ENCODE data around the gene SAMHD1.
"Not testable (repeated sequence)": the region's sequence is repeated elsewhere in the genome, so short reads cannot be mapped to it uniquely, and the experiment has no call there.

DNA sequence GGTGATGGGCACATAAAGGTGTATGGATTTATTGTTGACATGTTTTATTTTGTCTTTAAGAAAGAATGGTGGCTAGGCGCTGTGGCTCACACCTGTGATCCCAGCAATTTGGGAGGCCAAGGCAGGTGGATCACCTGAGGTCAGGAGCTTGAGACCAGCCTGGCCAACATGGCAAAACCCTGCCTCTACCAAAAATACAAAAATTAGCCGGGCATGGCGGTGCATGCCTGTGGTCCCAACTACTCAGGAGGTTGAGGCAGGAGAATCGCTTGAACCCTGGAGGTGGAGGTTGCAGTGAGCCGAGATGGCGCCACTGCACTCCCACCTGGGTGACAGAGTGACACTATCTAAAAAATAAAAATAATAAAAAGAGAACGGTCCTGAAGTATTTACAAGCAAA lies 45.4 kb downstream of the SAMHD1 start:
- TF ChIP-seq, protein P1, sequence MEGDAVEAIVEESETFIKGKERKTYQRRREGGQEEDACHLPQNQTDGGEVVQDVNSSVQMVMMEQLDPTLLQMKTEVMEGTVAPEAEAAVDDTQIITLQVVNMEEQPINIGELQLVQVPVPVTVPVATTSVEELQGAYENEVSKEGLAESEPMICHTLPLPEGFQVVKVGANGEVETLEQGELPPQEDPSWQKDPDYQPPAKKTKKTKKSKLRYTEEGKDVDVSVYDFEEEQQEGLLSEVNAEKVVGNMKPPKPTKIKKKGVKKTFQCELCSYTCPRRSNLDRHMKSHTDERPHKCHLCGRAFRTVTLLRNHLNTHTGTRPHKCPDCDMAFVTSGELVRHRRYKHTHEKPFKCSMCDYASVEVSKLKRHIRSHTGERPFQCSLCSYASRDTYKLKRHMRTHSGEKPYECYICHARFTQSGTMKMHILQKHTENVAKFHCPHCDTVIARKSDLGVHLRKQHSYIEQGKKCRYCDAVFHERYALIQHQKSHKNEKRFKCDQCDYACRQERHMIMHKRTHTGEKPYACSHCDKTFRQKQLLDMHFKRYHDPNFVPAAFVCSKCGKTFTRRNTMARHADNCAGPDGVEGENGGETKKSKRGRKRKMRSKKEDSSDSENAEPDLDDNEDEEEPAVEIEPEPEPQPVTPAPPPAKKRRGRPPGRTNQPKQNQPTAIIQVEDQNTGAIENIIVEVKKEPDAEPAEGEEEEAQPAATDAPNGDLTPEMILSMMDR (IDR thresholded peaks at IDR 0.05; ENCODE audit: low read depth, low read length, missing input control): not testable (repeated sequence)
- TF ChIP-seq FOXA1 (IDR thresholded peaks at IDR 0.05); JUND (IDR thresholded peaks at IDR 0.05); RAD21 (IDR thresholded peaks at IDR 0.05); RXRA (IDR thresholded peaks at IDR 0.05); SP1 (IDR thresholded peaks at IDR 0.05); TAF1 (conservative IDR thresholded peaks at IDR 0.05); FOXA2 (IDR thresholded peaks at IDR 0.05); EGR1 (IDR thresholded peaks at IDR 0.05; ENCODE audit: low read depth in 2 of 2); GABPA (IDR thresholded peaks at IDR 0.05 in 1 of 2, conservative IDR thresholded peaks at IDR 0.05 in 1 of 2): not testable (repeated sequence)
- TF ChIP-seq, protein P2, sequence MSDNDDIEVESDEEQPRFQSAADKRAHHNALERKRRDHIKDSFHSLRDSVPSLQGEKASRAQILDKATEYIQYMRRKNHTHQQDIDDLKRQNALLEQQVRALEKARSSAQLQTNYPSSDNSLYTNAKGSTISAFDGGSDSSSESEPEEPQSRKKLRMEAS (IDR thresholded peaks at IDR 0.05): not testable (repeated sequence)
- TF ChIP-seq, protein P3, sequence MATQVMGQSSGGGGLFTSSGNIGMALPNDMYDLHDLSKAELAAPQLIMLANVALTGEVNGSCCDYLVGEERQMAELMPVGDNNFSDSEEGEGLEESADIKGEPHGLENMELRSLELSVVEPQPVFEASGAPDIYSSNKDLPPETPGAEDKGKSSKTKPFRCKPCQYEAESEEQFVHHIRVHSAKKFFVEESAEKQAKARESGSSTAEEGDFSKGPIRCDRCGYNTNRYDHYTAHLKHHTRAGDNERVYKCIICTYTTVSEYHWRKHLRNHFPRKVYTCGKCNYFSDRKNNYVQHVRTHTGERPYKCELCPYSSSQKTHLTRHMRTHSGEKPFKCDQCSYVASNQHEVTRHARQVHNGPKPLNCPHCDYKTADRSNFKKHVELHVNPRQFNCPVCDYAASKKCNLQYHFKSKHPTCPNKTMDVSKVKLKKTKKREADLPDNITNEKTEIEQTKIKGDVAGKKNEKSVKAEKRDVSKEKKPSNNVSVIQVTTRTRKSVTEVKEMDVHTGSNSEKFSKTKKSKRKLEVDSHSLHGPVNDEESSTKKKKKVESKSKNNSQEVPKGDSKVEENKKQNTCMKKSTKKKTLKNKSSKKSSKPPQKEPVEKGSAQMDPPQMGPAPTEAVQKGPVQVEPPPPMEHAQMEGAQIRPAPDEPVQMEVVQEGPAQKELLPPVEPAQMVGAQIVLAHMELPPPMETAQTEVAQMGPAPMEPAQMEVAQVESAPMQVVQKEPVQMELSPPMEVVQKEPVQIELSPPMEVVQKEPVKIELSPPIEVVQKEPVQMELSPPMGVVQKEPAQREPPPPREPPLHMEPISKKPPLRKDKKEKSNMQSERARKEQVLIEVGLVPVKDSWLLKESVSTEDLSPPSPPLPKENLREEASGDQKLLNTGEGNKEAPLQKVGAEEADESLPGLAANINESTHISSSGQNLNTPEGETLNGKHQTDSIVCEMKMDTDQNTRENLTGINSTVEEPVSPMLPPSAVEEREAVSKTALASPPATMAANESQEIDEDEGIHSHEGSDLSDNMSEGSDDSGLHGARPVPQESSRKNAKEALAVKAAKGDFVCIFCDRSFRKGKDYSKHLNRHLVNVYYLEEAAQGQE (IDR thresholded peaks at IDR 0.05): not testable (repeated sequence)
